ENCODE data around the gene DPP6.

Gene DPP6

GRCh38 chr7:154913638-154914307, 861.6 kb downstream of the DPP6 start:
- H3K4me3 ChIP-seq (ENCODE audit: low read depth, low read length) = no peak overlapping the region
- DNase-seq (ENCODE audit: low read depth) = no peak
- peak; percentile 91 for TF ChIP-seq CTCF (IDR thresholded peaks at IDR 0.05; ENCODE audit: low read depth, low read length, missing control alignments)

- DNase-seq (ENCODE audit: low read depth) = no peak
- no peak for TF ChIP-seq CTCF (IDR thresholded peaks at IDR 0.05; ENCODE audit: low read depth, low read length, missing control alignments)
- H3K4me3 ChIP-seq (ENCODE audit: low read depth, low read length) = no peak overlapping the region
These were observed 862.3 kb downstream of the DPP6 start for GRCh38 chr7:154914308-154914995.

GRCh38 chr7:154914996-154915380, 862.8 kb downstream of the DPP6 start:
- DNase-seq (ENCODE audit: low read depth) = no peak
- TF ChIP-seq CTCF (IDR thresholded peaks at IDR 0.05; ENCODE audit: low read depth, low read length, missing control alignments) = no peak

GRCh38 chr7:154915600-154915999, 863.4 kb downstream of the DPP6 start:
- TF ChIP-seq CTCF (IDR thresholded peaks at IDR 0.05; ENCODE audit: low read depth, low read length, missing control alignments) = no peak
- H3K4me3 ChIP-seq (ENCODE audit: low read depth, low read length) = no peak overlapping the region
- DNase-seq (ENCODE audit: low read depth) = no peak

More at GRCh38 chr7:154914996-154915380, 862.8 kb downstream of the DPP6 start:
- H3K4me3 ChIP-seq (ENCODE audit: low read depth, low read length) = no peak overlapping the region

- TF ChIP-seq CTCF (IDR thresholded peaks at IDR 0.05; ENCODE audit: low read depth, low read length, missing control alignments) = no peak
- no peak for DNase-seq (ENCODE audit: low read depth)
- no peak overlapping the region for H3K4me3 ChIP-seq (ENCODE audit: low read depth, low read length)
These were observed 864.2 kb downstream of the DPP6 start for GRCh38 chr7:154916381-154916780.

- no peak for DNase-seq (ENCODE audit: low read depth)
These were observed 864.9 kb downstream of the DPP6 start for GRCh38 chr7:154916856-154917807.

More at GRCh38 chr7:154916856-154917807, 864.9 kb downstream of the DPP6 start:
- no peak for TF ChIP-seq CTCF (IDR thresholded peaks at IDR 0.05; ENCODE audit: low read depth, low read length, missing control alignments)
- H3K4me3 ChIP-seq (ENCODE audit: low read depth, low read length) = no peak overlapping the region
